Ascending aorta (tissue), 2 donors: ENCODE measurements around the gene TLE2. TPM values are rescaled to one million over a fixed set of nuclear protein-coding genes. Genes with fewer than 3 reads are reported as not detected.

Source experiments
- DNase-seq, 2 donors: peaks; one replicate each; pipeline ENCODE4 v3.0.0-alpha.2; 2019; ENCODE audit warnings: low spot score in 2 of 2
- H3K27ac ChIP-seq, 2 donors: fragments of 200-600 bp; sonication (generic); one replicate each; pipeline ENCODE4 v1.5.1; 2016 to 2017; ENCODE audit warnings: mild to moderate bottlenecking in 1 of 2
- H3K27me3 ChIP-seq: fragments of 200-600 bp; sonication (generic); one replicate; pipeline ENCODE4 v1.5.1; 2017
- H3K36me3 ChIP-seq, 2 donors: fragments of 200-600 bp; sonication (generic); one replicate each; pipeline ENCODE4 v1.5.1; 2016
- H3K4me1 ChIP-seq, 2 donors: fragments of 200-600 bp; sonication (generic); one replicate each; pipeline ENCODE4 v1.5.1; 2016 to 2017; ENCODE audit warnings: mild to moderate bottlenecking in 1 of 2
- H3K4me3 ChIP-seq, 2 donors: fragments of 200-600 bp; sonication (generic); one replicate each; pipeline ENCODE4 v1.5.1; 2016 to 2017; ENCODE audit warnings: mild to moderate bottlenecking in 1 of 2
- H3K9me3 ChIP-seq, 2 donors: fragments of 200-600 bp; sonication (generic); one replicate each; pipeline ENCODE4 v1.5.1; 2016
- CTCF ChIP-seq, 3 experiments: fragments of 200-600 bp in 2 of 3; fragments of 450-650 bp in 1 of 3; sonication (generic) in 2 of 3; IDR thresholded peaks; one replicate each; pipeline ENCODE4 v1.5.1; 2016 to 2019; ENCODE audit warnings: antibody characterized with exemption in 3 of 3, mild to moderate bottlenecking in 1 of 3, moderate library complexity in 1 of 3
- intact Hi-C: fragments of 100-400 bp; cut with DNase I; formaldehyde crosslinking; loops from one replicate; pipeline ENCODE4 v1.15.1; 2023
- total RNA-seq: library from RNA; depleted of rRNA; stranded (reverse); fragments of >200 nt; gene quantifications from one replicate; pipeline ENCODE4 v1.1.0, GENCODE V29; 2016

TLE2 gene
- total RNA-seq, 1 donor from 2014 or later: 86.3 TPM

- DNase-seq: peak; percentile 62 to 96
- intact Hi-C loops: loop anchor here (1.0 to 5.0 kb wide), 4 partner anchors 26 to 726 kb away; partner anchors contain the start of genes APBA3, GNA11, MRPL54 and TLE5
Measured at GRCh38 chr19:3036119-3036976, 7.3 kb upstream of the TLE2 start.

GRCh38 chr19:3035542-3036118, 6.5 kb upstream of the TLE2 start:
- Histone ChIP-seq H3K4me1 (peaks cover 0 to 8% of the 10 kb centered on the region in 2 donors), H3K27me3 (no peaks in the 10 kb centered on the region)
- DNase-seq: peak; percentile 95 to 99

More at GRCh38 chr19:3036119-3036976, 7.3 kb upstream of the TLE2 start:
- H3K4me3 ChIP-seq: peak overlapping the region; percentile 69 to 80
- H3K4me1 ChIP-seq: peaks cover 0 to 8% of the 10 kb centered on the region in 2 donors
- H3K27ac ChIP-seq: peak overlapping the region; percentile 88 to 94
- no peaks in the 10 kb centered on the region for H3K36me3 ChIP-seq
- no peaks in the 10 kb centered on the region for H3K27me3 ChIP-seq
- peak in 1 of 3 experiments; percentile 25 for TF ChIP-seq CTCF (IDR thresholded peaks at IDR 0.05)
- no peaks in the 10 kb centered on the region for H3K9me3 ChIP-seq

GRCh38 chr19:3034656-3035541, 5.8 kb upstream of the TLE2 start:
- TF ChIP-seq CTCF (IDR thresholded peaks at IDR 0.05): no peak
- Histone ChIP-seq H3K27me3 (no peaks in the 10 kb centered on the region), H3K9me3 (no peaks in the 10 kb centered on the region), H3K4me3 (peak overlapping the region; percentile 69 to 80), H3K4me1 (peaks cover 0 to 8% of the 10 kb centered on the region in 2 donors), H3K36me3 (no peaks in the 10 kb centered on the region), H3K27ac (peak overlapping the region; percentile 88 to 94)
- intact Hi-C loops: loop anchor here (1.0 to 5.0 kb wide), 6 partner anchors 22 to 727 kb away; partner anchors contain the start of genes APBA3, MRPL54 and ZNF57
- DNase-seq: no peak

More at GRCh38 chr19:3035542-3036118, 6.5 kb upstream of the TLE2 start:
- peak overlapping the region; percentile 88 to 94 for H3K27ac ChIP-seq
- intact Hi-C loops: loop anchor here (1.0 to 5.0 kb wide), 9 partner anchors 22 to 727 kb away; partner anchors contain the start of genes APBA3, GNA11, MRPL54 and TLE5
- no peaks in the 10 kb centered on the region for H3K9me3 ChIP-seq
- TF ChIP-seq CTCF (IDR thresholded peaks at IDR 0.05): peak in 1 of 3 experiments; percentile 2
- peak overlapping the region; percentile 69 to 80 for H3K4me3 ChIP-seq
- H3K36me3 ChIP-seq: no peaks in the 10 kb centered on the region

GRCh38 chr19:3034406-3034655, 5.3 kb upstream of the TLE2 start:
- no peak for DNase-seq
- no peak for TF ChIP-seq CTCF (IDR thresholded peaks at IDR 0.05)
- Histone ChIP-seq H3K9me3 (no peaks in the 10 kb centered on the region), H3K36me3 (no peaks in the 10 kb centered on the region), H3K4me3 (no peak overlapping the region), H3K4me1 (peaks cover 4 to 8% of the 10 kb centered on the region in 2 donors), H3K27ac (no peak overlapping the region), H3K27me3 (no peaks in the 10 kb centered on the region)
- intact Hi-C loops: no loop called here
